HG03442 (cell line): Measurements from ENCODE around the gene NEB.
"Not testable (repeated sequence)": the region's sequence is repeated elsewhere in the genome, so short reads cannot be mapped to it uniquely, and the experiment has no call there.

ENCODE experiments used
- ATAC-seq: cut with Tn5 transposase; IDR thresholded peaks from one replicate; pipeline ENCODE4 v1.9.1; 2021; ENCODE audit warnings: mild to moderate bottlenecking, moderate library complexity; ENCODE audit not compliant: unreplicated experiment

NEB gene

GRCh38 chr2:151614606-151615306, 119.5 kb downstream of the NEB start:
- no peak for ATAC-seq

- no peak for ATAC-seq
Observed at GRCh38 chr2:151614159-151614558, 120.1 kb downstream of the NEB start.

GRCh38 chr2:151611351-151611750, 122.9 kb downstream of the NEB start:
- ATAC-seq: no peak

- no peak for ATAC-seq
Observed at GRCh38 chr2:151610310-151610709, 124.0 kb downstream of the NEB start.

GRCh38 chr2:151609705-151610104, 124.6 kb downstream of the NEB start:
- ATAC-seq: no peak

- not testable (repeated sequence) for ATAC-seq
Observed at GRCh38 chr2:151607459-151608424, 126.5 kb downstream of the NEB start.

GRCh38 chr2:151603530-151603929, 130.7 kb downstream of the NEB start:
- not testable (repeated sequence) for ATAC-seq

GRCh38 chr2:151602402-151602801, 131.9 kb downstream of the NEB start:
- ATAC-seq: not testable (repeated sequence)

- ATAC-seq: not testable (repeated sequence)
Observed at GRCh38 chr2:151601803-151602202, 132.5 kb downstream of the NEB start.

GRCh38 chr2:151596903-151597608, 137.2 kb downstream of the NEB start:
- not testable (repeated sequence) for ATAC-seq

- ATAC-seq: not testable (repeated sequence)
Observed at GRCh38 chr2:151591908-151592255, 142.4 kb downstream of the NEB start.

- not testable (repeated sequence) for ATAC-seq
Observed at GRCh38 chr2:151591250-151591907, 142.9 kb downstream of the NEB start.

GRCh38 chr2:151581300-151581699, 153.0 kb downstream of the NEB start:
- ATAC-seq: not testable (repeated sequence)

- not testable (repeated sequence) for ATAC-seq
Observed at GRCh38 chr2:151580697-151581096, 153.6 kb downstream of the NEB start.

GRCh38 chr2:151577116-151577515, 157.2 kb downstream of the NEB start:
- ATAC-seq: no peak

GRCh38 chr2:151576080-151576479, 158.2 kb downstream of the NEB start:
- ATAC-seq: no peak

- no peak for ATAC-seq
Observed at GRCh38 chr2:151575338-151575737, 158.9 kb downstream of the NEB start.

GRCh38 chr2:151570191-151570590, 164.1 kb downstream of the NEB start:
- ATAC-seq: no peak

- no peak for ATAC-seq
Observed at GRCh38 chr2:151569167-151569566, 165.1 kb downstream of the NEB start.

- no peak for ATAC-seq
Observed at GRCh38 chr2:151568501-151568900, 165.8 kb downstream of the NEB start.

- no peak for ATAC-seq
Observed at GRCh38 chr2:151567006-151567405, 167.3 kb downstream of the NEB start.
